Measurements from ENCODE around the gene SLC6A3.

SLC6A3 gene

DNA sequence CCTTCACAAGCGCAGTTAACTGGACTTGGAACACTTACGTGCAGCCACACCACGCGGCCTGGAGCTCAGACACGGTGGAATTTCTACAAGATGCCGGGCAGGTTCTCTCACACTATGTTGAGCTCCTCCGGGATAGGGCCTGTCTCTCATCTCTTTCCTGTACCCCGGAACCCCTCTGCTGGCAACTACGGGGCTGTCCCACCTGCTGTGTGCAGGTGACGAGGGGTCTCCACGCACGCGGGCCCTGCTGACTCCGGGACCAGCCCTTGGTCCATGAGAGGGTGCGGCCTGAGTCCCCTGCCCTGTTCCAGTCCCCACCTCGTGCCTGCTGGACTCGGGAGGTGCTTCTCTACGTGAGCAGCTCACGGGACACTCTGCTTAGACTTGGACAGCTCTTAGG, 40.1 kb downstream of the SLC6A3 start:
- DNase-seq (ENCODE audit: low spot score), result no peak

DNA sequence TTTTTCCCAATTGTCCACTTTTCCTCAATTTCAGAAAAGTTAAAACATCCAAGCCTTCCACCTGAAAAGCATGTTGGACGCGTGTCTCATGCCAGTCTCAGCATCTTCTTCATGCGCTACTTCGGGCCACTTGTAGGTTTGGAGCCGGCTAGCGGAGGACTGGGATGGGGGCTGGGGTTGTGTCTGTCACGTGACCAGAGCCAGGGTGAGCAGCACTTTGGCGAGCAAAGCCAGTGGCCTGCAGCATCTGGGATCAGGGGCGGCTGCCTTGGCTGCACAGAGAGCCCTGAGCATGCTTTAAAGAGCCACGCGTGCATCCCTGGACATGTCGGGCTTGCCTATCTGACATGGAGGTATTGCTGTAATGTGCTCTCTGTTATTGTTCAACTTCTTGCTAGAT, 41.2 kb downstream of the SLC6A3 start:
- DNase-seq (ENCODE audit: low spot score), result no peak

DNA sequence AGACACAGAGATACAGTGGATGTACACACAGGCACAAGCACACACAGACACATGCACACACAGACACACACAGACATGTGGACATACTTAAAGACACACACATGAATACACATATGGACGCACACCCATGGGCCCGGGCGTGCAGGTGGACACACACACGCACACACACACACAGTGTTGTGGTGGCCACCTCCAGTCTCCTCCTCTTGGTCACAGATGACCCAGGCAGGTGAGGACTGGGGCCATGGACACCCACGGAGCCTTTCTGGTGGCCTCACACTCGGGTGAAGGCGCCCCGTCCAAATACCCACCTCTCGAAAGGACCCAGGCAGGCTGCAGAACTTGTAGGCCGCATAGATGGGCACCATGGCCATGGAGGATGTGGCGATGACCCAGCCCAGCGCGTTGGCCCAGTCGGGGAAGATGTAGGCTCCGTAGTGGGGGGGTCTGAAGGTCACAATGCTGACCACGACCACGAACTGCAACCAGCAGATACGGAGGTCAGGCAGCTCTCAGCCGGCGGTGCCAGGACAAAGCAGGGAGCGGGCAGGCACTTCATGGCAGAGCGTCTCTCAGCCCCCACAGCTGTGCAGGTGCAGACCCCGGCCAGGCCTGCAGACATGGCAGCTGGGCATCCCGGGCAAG, 42.5 kb downstream of the SLC6A3 start:
- DNase-seq (ENCODE audit: low spot score), result no peak

DNA sequence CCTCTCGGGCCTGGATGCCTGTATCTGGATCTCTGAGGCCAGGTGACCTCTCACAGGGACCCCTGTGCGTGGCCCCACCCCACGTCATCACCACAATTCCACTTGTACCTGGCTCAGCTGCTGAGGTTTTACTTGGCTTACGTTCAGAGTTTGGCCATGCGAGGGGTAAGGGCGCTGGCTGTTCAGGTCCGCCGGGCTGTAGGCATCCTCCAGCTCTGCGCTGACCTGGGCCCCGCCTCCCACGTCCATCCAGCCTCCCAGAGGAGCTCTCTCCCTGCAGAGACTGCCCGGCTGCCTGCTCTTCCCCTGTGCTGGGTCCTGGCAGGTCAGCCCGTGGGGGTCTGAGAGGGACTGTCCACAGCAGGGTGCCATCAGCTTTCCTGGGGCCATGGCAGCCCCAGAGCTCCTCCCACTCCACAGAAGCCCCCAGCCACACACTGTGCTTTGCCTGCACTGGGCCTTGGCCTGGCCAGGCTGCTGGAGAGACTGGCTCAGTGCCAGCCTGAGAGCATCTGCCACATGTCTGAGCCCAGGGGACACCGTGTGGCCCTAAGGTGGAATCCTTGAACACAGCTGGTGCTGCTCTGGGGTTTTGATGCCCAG, 43.6 kb downstream of the SLC6A3 start:
- no peak for DNase-seq (ENCODE audit: low spot score)

DNA sequence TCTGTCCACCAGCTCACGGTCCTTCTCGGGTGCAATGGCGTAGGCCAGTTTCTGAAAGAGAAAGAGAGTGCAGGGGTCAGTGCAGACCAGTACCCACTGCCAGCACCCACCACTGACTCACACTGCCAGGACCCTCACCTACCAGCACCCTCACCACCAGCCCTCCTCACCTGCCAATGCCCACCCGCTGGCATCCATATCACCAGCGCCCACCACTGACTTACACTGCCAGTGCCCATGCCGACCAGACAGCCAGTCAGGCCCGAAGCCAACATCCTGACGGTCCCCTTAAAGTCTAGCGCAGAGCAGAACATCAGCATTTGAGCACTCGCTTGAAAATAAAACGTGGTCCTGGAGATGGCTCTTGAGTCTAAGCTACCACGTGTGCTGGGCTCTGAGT, 44.3 kb downstream of the SLC6A3 start:
- DNase-seq (ENCODE audit: low spot score), result no peak

DNA sequence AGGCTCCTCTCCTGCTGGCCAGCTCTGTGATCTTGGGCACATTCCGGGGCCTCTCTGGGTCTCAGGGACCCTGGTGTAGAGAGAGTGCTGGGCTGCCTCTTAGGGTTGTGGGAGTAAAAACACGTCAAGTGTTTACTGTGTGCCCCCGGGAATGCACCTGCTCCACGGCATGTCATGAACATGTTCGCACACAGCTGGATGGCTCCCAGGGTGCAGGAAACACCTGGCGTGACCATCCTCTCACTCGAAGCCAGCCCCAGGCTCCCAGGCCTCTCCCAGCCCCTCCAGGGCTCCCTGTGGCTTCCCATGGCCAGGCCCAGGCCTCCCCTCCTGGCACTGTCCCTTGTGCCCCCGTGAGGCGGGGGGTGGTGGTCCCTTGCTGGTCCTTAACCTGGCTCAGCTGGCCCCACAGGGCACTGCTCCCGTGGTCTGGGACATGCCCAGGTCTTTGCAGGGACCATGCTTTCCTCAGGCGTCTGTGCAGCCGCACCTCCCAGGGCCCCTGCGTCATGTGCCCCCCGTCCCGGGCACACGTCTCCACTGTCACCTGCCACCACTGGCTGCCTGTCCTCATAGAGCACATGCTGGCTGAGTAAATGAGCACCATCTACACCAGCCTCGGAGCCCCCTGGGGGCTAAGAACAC, 44.9 kb downstream of the SLC6A3 start:
- DNase-seq (ENCODE audit: low spot score), result no peak

DNA sequence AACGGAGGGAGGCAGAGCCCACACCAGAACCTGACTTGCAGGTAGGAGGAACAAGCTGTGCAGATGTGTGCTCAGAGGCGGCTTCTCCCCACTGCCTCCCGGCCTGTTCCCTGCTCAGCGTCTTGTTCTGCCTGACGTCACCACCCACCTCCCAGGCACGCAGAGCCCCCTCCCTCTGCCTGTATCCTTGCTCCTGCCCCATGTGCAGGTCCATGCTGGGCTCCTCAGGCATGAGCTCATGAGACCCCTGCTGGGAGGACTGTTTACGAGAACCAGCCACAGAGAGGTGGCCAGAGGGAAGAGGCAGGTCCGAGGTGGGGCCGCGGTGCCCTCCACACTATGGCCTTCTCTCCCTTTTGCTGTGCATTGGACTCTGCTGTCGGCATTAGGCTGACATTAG, 45.5 kb downstream of the SLC6A3 start:
- no peak for DNase-seq (ENCODE audit: low spot score)

DNA sequence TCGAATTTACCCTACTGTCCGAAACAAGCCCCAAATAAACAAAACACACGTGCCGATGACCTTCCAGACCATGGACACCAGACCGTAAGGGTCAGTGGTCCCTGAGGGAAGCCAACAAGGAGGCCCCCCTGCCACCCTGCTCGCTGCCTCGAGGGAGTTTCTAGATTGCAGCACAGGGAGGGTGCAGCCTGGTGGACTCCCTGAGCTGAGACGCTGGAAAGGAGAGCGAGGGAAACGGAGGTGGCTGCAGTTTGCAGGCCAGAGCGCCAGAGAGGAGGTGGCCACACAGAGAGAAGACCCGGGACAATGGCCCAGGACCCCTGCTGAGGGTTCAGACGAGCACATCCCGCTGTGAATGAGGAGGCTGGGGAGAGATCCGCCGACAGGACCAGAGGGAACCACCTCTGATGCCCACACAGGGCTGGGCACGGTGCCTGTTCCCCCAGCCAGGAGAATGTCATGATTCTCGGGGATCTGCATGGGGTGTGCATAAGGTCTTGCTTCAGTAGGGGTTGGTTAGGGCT, 48.9 kb downstream of the SLC6A3 start:
- no peak for DNase-seq (ENCODE audit: low spot score)

DNA sequence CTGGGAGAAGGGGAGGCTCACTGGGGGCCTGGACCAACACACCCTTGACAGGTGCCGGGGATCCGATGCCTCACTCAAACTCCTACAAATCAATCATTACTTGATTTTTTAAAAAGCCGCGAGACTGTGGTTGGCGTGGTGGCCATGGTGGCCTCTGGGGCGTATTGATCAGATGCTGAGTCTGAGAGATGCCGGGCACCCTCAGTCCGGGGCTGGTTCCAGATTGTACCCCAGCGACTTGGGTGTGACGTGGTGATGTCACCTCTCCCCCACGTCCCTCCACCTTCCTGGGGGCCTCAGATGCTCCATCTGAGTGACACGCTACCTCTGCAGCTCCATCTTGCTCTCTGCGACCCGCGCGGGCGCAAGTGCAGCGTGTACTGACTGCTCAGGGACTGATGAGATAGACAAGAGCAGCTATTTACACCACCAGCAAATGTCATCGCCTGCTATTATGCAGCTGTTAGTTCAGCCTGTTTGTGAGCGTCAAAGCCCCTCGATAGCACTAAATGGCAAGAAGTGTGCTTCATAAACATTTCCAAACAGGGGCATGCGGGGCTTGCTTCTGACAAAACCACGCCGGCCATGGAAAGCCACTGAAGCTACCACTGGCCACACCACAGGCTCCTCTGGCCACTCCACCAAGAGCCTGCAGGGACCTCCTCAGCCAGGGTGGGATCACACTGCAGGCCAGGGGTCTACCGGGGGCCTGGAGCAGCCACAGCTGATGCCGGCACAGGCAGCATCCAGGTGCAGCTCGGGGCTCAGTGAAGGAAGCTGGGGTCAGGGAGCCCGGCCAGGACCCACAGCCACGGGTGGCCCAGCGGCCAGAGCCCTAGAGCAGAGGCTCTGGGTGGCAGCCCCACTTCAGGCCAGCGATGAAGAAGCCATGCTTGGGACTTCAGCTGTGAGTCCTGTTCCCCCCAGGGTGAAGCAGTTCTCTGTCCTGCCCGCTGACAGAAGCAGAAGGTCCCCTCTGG, 50.1 kb downstream of the SLC6A3 start:
- DNase-seq (ENCODE audit: low spot score), result no peak

DNA sequence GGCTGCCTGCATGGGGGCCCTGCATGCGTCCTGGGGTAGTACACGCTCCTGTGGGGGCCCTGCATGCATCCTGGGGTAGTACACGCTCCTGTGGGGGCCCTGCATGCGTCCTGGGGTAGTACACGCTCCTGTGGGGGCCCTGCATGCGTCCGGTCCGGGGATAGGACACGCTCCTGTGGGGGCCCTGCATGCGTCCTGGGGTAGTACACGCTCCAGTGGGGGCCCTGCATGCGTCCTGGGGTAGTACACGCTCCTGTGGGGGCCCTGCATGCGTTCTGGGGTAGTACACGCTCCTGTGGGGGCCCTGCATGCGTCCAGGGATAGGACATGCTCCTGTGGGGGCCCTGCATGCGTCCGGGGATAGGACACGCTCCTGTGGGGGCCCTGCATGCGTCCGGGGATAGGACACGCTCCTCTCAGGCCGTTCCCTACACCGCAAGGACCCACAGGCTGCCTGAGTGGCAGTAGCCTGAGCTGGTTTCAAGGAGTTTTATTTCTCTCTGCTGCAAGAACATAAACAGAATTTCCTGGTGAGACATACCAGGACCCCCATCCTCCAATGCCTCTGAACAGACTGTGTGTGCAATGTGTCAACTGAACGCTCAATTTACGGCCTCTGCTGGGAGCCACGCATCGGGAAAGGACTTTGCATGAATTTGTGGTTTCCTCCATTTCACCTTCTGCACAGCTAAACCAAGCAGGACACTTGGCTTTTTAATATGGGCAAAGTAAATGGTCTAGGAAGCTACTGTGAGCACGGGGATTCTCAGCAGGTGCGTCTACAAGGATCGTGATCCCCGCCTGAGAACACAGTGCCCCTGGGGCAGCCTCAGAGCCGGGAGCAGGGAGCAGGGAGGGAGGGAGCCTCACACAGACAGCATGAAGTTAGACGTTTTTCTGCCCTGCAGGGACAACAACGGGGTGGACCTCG, 51.4 kb downstream of the SLC6A3 start:
- no peak for DNase-seq (ENCODE audit: low spot score)

DNA sequence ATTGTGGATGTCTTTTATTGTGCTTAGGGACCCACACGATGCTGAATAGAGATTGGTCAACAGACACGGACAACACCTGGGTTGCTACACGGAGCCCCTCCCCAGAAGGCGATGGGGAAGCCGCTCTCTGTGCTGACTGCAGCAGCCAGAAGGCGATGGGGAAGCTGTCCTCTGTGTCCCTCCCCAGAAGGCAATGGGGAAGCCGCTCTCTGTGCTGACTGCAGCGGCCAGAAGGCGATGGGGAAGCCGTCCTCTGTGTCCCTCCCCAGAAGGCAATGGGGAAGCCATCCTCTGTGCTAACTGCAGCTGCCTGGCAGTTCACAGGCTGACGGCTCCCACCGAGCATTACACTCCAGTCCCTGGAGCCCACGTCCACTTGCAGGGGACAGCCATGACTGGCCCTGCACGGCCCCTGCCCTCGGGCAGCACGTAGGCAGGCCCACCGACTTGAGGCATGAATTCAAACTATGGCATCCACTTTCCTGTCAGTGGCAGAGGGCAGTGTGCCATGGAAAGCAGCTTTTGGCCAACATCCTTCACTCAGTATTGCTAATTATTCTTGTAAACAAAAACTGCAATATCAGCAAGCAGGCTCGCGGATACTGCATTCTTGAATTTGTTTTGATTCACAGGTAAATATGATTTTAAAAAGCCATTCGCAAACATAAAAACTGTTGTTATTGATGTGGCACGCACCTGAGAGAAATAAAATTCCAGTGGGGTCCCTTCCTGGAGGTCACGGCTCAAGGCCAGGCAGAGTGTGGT, 52.3 kb downstream of the SLC6A3 start:
- DNase-seq (ENCODE audit: low spot score), result no peak

DNA sequence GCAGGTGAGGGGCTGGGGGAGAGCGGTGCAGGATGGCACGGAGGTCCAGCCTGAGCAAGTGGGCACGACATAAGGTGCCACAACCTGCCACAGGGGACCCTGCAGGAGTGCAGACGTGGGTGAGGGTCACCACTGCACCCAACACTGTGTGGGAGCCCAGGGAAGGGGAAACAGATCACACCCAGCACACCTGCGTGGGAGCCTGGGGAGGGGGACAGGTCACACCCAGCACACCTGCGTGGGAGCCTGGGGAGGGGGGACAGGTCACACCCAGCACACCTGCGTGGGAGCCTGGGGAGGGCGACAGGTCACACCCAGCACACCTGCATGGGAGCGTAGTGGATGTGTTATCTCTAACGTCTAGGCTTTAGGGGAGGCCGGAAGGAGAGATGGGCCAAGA, 53.0 kb downstream of the SLC6A3 start:
- DNase-seq (ENCODE audit: low spot score), result no peak

DNA sequence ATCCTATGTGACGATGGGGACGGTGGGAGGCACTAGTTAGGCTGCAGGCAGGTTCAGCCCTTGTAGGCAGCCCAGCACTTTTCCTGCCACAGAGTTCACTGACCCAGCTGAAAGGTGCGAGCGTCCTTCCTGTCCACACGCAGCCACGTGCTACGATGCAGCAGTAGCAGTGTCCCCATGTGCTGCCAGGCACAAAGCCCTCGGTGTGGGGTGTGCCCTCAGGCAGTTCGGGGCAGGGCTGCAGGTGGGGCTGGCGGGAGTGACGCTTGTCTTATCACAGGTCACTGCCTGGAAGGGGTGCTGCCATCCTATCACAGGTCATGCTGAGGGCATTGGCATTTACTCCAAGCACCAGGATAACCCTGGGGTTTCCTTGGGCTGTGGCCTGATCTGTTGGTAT, 53.5 kb downstream of the SLC6A3 start:
- no peak for DNase-seq (ENCODE audit: low spot score)

DNA sequence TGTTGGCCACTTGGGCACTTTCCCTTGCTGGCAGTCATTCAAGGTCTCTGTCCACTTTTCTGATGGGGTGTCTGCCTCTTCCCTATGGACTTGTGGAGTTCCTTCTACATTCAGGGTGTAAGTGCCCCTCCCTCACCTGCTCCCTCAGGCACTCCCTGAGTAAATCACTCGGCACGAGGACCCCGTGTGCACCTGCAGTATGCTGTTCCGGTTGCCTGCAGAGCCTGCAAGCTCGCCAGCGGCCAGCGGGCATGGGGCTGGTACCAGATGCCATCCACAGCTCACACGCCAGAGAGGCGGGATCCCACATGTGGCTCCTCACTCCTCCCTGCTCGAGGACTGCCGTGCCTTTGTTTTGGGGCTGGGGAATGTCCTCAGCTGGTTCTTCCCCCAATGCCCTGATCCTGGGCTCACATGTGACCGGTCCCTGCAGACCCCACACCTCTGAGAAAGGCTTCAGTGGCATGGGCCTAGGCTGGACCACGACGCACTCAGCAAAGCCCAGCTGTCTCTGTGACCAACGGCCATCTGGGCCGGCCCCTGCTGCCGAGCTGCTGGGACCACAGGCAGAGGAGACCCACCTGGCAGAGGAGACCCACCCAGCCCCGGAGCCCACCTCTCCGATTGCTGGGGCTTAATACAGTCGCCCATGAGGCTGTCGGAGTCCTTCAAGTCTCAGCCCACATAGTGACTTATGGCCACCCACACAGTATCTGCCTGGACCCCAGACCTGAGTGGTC, 54.2 kb downstream of the SLC6A3 start:
- DNase-seq (ENCODE audit: low spot score), result no peak

DNA sequence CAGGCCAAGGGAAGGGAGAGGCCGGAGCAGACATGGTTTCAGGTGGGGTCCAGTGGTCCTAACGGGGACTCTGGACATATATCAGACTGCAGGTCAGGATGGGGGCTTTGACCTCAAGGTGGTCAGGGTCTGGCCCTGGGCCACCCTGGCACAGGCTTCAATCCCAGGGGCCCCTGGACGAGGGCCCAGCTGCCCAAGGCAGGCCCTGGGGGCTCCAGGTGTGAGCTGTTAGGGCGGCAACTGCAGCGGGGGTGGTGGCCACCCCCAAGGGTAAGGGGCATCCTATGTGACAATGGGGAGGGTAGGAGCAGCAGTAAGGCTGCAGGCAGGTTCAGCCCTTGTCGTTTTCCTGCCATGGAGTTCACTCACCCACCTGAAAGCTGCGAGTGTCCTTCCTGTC, 54.9 kb downstream of the SLC6A3 start:
- no peak for DNase-seq (ENCODE audit: low spot score)

DNA sequence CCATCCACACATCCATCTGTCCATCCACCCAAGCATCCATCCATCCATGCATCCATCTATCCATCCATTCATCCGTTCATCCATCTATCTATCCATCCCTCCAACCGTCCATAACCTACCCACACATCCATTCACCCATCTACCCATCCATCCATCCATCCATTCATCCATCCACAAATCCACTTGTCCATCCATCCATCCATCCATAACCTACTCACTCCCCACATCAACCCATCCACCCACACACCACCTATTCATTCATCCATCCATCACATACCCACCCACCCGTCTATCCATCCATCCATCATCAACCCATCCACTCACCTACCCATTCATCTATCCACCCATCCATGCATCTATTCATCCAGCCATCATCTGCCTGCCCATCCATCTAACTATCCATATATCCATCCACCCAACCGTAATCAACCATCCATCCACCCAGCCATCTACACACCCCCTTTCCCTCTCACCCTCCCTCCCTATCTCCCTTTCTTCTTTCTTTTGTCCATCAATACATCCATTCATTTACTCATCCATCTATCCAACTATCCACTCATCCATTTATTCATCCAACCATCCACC, 56.8 kb downstream of the SLC6A3 start:
- DNase-seq (ENCODE audit: low spot score), result no peak

DNA sequence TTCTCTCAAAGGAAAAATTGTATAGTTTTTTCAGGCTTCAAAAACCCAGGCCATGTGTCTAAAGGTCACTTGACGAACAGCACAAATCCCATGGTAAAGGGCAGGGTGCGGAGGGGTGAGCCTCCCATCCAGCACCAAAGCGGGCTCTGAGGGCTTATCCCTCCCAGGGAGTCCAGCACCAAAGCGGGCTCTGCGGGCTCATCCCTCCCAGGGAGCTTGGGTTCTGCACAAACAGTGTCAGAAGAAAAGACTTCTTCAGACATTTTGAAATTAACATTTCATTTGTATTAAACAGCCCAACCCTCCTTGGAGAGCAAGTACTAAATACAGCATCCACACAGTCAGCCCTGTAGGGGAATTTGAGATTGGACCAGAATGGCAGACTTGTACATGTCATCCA, 57.4 kb downstream of the SLC6A3 start:
- no peak for DNase-seq (ENCODE audit: low spot score)

DNA sequence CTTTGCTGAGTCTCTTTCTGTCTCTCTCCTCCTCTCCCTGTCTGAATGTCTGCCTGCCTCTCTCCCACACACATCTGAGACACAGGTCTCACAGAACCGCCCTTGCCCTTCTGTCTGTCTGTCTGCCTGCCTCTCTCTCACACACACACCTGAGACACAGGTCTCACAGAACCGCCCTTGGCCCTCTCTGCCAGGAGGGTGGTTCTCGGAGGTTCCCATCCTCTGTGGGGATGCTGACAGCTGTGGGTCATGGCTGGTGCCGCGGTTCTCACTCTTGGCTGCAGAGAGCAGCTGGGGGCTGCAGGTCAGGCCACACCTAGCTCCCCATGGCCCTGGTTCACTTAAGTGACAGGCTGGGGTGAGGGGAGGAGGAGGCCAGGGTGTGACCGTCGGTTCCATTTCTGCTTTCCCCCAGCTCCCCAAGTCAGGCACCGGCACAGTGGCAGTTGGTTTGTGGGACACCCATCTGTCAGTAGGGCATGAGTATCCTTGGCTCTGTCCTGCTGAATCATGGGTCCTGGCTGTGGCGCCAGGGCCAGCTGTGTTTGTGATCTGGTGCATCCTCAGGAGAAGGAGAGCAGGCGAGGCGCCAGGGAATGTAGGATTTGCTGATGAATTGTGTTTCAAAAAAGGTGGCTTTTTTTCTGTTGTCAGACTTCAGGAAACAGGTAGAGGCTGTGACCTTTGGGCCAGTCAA, 58.0 kb downstream of the SLC6A3 start:
- no peak for DNase-seq (ENCODE audit: low spot score)

DNA sequence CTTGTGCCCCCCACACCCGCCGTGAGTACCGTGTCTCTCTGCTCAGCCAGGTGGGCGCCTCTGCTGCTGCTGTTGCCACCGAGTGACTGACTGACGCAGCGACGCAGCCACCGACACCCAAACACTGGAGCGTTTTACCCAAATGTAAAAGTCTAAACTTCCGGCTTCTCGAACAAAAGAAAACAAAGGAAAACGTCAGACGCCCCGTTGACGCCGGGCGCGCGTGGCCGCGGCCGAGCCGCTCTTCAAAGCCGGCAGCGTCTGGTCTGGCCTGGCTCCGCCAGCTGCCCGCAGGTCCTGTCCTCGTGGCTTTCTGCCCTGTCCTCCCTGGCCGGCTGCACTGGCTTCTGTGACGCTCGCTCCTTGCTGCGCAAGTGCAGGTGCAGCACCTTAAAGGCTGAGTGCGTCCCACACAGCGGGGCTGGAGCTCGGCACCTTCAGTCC, 58.9 kb downstream of the SLC6A3 start:
- DNase-seq (ENCODE audit: low spot score), result peak; percentile 78

Data from germinal center (tissue), 1 donor.